GM21717 (cell line): ENCODE results near the gene NDUFV3.
"Not testable (repeated sequence)": the region's sequence is repeated elsewhere in the genome, so short reads cannot be mapped to it uniquely, and the experiment has no call there.

ENCODE experiments used
- ATAC-seq: cut with Tn5 transposase; IDR thresholded peaks from one replicate; pipeline ENCODE4 v1.9.1; 2021; ENCODE audit warnings: mild to moderate bottlenecking, moderate library complexity; ENCODE audit not compliant: unreplicated experiment

Gene NDUFV3

GRCh38 chr21:42933137-42933970 is 40.2 kb downstream of the NDUFV3 start:
- ATAC-seq = not testable (repeated sequence)

GRCh38 chr21:42933973-42934372 is 40.9 kb downstream of the NDUFV3 start:
- not testable (repeated sequence) for ATAC-seq

GRCh38 chr21:42936360-42936759 is 43.3 kb downstream of the NDUFV3 start:
- ATAC-seq = not testable (repeated sequence)

DNA sequence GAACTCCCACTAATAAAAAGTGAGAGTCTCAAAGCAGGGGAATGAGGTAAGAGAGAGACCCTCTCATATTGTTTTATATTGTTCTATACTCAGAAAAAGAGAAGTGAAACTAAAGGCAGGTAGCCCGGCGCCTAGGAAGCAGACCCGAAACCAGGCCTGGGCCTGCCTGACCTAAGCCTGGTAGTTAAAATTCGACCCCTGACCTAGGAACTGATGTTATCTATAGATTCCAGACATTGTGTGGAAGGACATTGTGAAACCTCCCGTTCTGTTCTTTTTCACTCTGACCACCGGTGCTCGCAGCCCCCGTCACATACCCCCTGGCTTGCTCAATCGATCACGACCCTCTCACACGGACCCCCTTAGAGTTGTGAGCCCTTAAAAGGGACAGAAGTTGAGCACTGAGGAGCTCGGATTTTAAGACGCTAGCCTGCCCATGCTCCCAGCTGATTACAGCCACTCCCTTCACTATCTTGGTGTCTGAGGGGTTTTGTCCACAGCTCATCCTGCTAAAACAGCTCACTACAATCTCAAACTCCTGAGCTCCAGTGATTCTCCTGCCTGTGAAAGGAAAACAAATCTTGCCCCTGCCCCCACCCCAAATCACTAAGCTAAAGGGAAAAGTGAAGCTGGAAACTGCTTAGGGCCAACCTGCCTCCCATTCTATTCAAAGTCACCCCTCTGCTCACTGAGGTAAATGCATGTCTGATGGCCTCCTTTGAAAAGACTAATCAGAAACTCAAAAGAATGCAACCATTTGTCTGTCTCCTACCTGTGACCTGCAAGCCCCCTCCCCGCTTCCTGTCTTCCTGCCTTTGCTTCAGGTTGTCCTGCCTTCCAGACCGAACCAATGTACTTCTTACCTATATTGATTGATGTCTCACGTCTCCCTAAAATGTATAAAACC is 44.2 kb downstream of the NDUFV3 start:
- ATAC-seq = not testable (repeated sequence)

GRCh38 chr21:42937960-42938605 is 45.0 kb downstream of the NDUFV3 start:
- no peak for ATAC-seq

GRCh38 chr21:42938606-42938995 is 45.5 kb downstream of the NDUFV3 start:
- not testable (repeated sequence) for ATAC-seq

DNA sequence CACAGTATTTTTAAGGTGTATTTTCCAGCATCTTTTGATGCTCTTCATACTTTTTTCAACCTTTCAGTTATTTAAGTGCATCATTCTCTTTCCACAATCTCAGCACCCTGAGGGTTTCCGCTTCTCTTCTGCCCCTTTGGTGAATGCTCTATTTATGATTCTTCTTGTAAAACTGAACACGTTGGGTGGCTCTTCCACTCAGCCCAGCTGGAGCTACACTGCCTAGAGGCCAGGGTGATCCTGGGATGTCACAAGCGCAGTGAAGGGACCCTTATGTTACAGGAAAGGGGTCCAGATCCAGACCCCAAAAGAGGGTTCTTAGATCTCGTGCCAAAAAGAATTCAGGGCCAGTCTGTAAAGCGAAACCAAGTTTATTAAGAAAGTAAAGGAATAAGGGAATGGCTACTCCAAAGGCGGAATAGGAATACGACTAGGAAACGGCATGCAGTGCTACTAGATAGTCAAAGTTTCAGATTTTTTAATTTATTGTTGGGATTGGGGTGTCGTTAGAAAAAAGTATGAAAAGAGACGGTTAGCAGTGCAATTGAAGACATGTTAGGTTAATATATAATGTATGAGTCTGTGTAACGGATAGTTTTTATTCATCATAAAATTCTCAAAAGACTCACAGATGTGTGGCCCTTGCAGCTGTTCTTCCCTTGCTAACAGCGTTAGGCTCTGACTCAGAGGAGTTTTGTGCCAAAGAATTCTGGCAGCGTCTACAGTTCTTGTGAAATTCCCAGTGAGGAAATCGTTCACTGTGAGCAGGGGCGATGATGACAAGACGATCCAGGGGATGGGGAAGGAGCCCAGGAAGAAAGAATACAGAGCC is 46.7 kb downstream of the NDUFV3 start:
- no peak for ATAC-seq

GRCh38 chr21:42941696-42942085 is 48.6 kb downstream of the NDUFV3 start:
- no peak for ATAC-seq

- no peak for ATAC-seq
These were observed 49.1 kb downstream of the NDUFV3 start for GRCh38 chr21:42942244-42942643.

- ATAC-seq = not testable (repeated sequence)
These were observed 56.1 kb downstream of the NDUFV3 start for GRCh38 chr21:42949094-42949755.

DNA sequence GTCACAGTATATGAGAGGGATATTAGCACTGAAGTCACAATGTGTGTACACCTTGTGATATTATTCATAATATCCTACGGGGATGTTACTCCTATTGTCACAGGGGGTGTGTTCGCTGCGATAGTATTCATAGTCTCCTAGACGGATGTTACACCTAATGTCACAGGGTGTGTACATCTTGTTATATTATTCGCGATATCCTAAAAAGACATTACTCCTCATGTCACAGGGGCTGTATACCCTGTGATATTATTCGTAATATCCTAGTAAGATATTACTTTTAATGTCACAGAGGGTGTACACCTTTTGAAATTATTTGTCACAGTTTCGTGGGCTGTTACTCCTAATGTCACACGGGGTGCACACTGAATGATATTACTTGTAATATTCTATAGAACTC is 58.1 kb downstream of the NDUFV3 start:
- not testable (repeated sequence) for ATAC-seq

GRCh38 chr21:42956824-42957630 is 63.9 kb downstream of the NDUFV3 start:
- ATAC-seq = no peak

DNA sequence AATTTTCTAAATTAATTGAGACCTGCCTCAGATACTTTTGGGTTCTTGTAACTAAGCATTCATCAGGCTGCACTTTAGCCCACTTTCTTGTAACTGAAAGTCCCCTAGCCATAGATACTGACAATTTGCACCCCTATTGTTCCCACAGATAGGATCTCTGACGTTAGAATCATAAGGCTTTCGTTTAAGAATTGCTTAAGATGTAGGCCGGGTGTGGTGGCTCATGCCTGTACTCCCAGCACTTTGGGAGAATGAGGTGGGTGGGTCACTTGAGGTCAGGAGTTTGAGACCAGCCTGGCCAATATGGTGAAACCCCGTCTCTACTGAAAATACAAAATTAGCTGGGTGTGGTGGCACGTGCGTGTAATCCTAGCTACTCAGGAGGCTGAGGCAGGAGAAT is 65.0 kb downstream of the NDUFV3 start:
- not testable (repeated sequence) for ATAC-seq

DNA sequence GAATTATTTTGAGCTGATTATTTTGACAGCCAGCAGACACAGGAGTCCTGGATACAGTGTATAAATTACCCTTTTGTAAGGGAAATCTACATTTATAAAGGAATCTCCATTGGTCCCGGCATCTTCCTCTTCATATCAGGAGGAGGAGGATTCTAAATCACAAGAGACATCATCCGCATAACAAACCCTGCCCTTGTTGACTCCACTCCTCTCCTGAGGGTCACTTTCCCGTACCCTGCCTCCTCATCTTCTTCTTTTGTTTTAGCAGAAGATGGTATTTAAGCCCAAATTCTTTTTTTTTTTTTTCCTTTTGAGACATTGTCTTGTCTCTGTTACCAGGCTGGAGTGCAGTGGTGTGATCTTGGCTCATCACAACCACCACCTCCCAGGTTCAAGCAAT is 66.6 kb downstream of the NDUFV3 start:
- ATAC-seq = no peak

DNA sequence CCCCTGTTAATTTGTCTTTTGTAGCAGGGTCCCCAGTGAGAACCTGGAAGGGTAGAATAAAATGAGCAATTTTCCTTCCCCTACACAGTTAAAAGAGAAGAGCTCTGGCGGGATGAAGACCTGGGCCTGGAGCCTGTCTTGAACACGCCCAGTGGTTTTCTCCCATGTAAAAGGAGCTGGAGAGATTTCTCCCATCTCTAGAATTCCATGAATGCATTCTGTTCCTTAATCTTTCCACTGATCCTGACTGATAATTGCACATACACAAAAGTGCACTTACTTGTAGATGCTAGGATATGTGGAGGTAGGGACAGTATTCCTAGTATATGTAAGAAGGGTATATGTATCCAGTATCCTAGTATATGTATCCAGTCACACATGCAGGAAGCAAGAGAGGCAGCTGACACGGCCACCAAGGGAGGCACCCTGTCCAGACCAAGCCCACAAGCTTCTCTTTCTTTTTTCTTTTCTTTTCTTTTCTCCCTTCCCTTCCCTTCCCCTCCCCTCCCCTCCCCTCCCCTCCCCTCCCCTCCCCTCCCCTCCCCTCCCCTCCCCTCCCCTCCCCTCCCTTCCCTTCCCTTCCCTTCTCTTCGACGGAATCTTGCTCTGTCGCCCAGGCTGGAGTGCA is 69.4 kb downstream of the NDUFV3 start:
- ATAC-seq = no peak
